Type B pancreatic cell (in vitro differentiated cells): Measurements from ENCODE around the gene ERVK3-1. TPM values are rescaled to one million over a fixed set of nuclear protein-coding genes. Genes with fewer than 3 reads are reported as not detected.

Source experiments
- DNase-seq: peaks from one replicate; pipeline ENCODE4 v3.0.0; 2021; ENCODE audit warnings: mixed read lengths; ENCODE audit not compliant: unreplicated experiment; ENCODE audit errors: extremely low spot score
- H3K27ac Mint-ChIP-seq: 2 replicates; pipeline ENCODE4 v1.8.0; 2021; ENCODE audit warnings: mild to moderate bottlenecking, mixed read lengths
- H3K27me3 Mint-ChIP-seq: 2 replicates; pipeline ENCODE4 v1.8.0; 2021; ENCODE audit warnings: mixed read lengths
- H3K36me3 Mint-ChIP-seq: 2 replicates; pipeline ENCODE4 v1.8.0; 2021; ENCODE audit warnings: mixed read lengths
- H3K4me1 Mint-ChIP-seq: one replicate; pipeline ENCODE4 v1.8.0; 2021; ENCODE audit warnings: mixed read lengths; ENCODE audit not compliant: unreplicated experiment
- H3K4me3 Mint-ChIP-seq: 2 replicates; pipeline ENCODE4 v1.8.0; 2021; ENCODE audit warnings: mild to moderate bottlenecking, mixed read lengths
- H3K9me3 Mint-ChIP-seq: 2 replicates; pipeline ENCODE4 v1.8.0; 2021; ENCODE audit warnings: mixed read lengths
- microRNA-seq: library from miRNA; unstranded; fragments of <30 nt; microRNA quantifications from one replicate; pipeline ENCODE4, GENCODE V29; 2020
- total RNA-seq: library from RNA; stranded (reverse); gene quantifications from 2 replicates; pipeline ENCODE4 v1.2.1, GENCODE V29; 2021; ENCODE audit warnings: low replicate concordance
- TF ChIP-seq, protein P1 (sequence below): fragments of 200-600 bp; sonication (generic); conservative IDR thresholded peaks from 2 replicates; pipeline ENCODE4 v1.5.0; 2021; ENCODE audit warnings: antibody characterized with exemption, mild to moderate bottlenecking

The ERVK3-1 gene
- total RNA-seq, 1 donor from 2014 or later = 36.8 TPM

DNA sequence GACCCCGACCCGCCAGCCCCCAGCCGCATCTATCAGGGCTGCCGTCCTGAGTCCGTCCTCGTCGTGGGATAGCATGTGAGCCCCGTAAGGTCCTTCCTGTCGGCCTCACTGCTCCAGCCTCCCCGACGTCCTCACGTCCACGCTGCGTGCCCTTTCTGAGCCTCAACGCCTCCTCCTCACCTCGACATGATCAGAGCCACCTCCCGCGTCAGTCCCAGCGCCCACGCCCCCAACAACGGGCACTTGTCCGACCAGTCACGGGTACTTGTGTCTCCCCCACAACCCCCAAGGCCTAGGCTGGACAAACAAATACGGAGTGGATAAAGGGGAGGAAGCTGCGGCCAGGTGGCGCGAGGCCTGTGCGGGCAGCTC lies 56.7 kb downstream of the ERVK3-1 start:
- no peak for DNase-seq
- Mint-ChIP-seq H3K4me1 (peaks cover 7% of the 10 kb centered on the region), H3K9me3 (no peaks in the 10 kb centered on the region), H3K27me3 (no peaks in the 10 kb centered on the region), H3K4me3 (peak overlapping the region; percentile 97), H3K36me3 (no peaks in the 10 kb centered on the region), H3K27ac (peak overlapping the region; percentile 98)
- TF ChIP-seq, protein P1, sequence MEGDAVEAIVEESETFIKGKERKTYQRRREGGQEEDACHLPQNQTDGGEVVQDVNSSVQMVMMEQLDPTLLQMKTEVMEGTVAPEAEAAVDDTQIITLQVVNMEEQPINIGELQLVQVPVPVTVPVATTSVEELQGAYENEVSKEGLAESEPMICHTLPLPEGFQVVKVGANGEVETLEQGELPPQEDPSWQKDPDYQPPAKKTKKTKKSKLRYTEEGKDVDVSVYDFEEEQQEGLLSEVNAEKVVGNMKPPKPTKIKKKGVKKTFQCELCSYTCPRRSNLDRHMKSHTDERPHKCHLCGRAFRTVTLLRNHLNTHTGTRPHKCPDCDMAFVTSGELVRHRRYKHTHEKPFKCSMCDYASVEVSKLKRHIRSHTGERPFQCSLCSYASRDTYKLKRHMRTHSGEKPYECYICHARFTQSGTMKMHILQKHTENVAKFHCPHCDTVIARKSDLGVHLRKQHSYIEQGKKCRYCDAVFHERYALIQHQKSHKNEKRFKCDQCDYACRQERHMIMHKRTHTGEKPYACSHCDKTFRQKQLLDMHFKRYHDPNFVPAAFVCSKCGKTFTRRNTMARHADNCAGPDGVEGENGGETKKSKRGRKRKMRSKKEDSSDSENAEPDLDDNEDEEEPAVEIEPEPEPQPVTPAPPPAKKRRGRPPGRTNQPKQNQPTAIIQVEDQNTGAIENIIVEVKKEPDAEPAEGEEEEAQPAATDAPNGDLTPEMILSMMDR = no peak

DNA sequence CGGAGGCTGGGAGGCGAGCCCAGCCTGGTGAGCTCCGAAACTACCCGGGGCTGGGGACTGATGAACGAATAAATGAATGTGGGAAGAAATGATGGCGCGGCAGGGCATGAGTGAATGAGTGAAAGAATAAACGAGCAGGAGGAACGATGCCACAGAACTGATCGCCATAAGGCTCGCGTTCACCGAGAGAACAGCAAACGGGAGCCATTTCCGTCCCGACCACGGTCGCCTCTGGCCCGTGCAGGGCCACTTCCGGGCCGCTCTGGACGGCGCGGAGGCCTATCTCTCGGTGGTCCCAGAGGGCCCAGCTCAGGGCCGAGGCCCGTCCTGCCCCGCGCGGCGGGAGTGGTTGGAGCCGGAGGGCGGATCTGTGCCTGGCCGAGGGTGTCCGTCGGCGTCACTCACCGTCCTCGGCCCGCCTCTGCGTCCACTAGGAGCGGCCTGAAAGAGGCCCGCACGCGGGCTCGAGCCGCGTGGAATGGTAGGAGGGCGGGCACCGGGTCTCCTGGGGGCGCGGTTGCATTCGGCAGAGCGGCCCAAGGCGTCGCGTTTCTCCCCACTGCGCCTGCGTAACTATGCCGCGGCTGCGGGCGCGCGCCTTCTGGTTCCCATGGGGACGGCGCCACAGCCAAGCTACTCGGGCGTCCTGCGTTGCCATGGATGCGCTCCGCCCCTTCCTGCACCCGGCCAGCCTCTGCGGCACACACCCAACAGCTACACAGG lies 57.3 kb downstream of the ERVK3-1 start, which contains the start of gene ZNF497:
Gene ZNF497 (minus strand): TSS at position 480 of the 723 bp plus-strand sequence. CDS start 5,116 bp downstream, outside the sequence.
- H3K4me3 Mint-ChIP-seq = peak within 1 kb of the TSS; percentile 97
- no peaks in the 10 kb centered on the region for H3K9me3 Mint-ChIP-seq
- TF ChIP-seq, protein P1 = peak; percentile 15
- H3K27ac Mint-ChIP-seq = peak within 1 kb of the TSS; percentile 98
- peaks cover 7% of the 10 kb centered on the region for H3K4me1 Mint-ChIP-seq
- DNase-seq = peak; percentile 97
- no peaks in the 10 kb centered on the region for H3K27me3 Mint-ChIP-seq
- H3K36me3 Mint-ChIP-seq = no peaks in the 10 kb centered on the region

DNA sequence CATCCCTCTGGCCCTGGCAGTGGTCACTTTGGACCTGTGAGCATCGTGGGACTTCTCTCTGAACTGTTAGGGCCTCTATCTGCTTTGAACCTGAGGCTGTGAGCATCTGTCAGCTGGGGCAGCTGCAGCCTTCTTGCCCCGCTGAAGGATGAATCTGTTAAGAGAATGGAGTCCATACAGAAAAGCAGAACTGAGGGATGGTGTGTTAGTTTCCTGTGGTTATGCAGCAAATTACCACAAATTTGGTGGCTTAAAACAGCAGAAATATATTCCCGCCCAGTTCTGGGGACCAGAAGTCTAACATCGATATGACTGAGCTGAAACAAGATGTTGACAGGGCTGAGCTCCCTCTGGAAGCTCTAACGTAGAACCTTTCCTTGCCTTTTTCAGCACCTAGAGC lies 59.0 kb downstream of the ERVK3-1 start:
- H3K4me1 Mint-ChIP-seq = peaks cover 7% of the 10 kb centered on the region
- no peaks in the 10 kb centered on the region for H3K27me3 Mint-ChIP-seq
- TF ChIP-seq, protein P1 = no peak
- no peak overlapping the region for H3K27ac Mint-ChIP-seq
- no peaks in the 10 kb centered on the region for H3K9me3 Mint-ChIP-seq
- no peak for DNase-seq
- H3K36me3 Mint-ChIP-seq = no peaks in the 10 kb centered on the region
- H3K4me3 Mint-ChIP-seq = peak overlapping the region; percentile 47

Small RNA genes within 50 kb of the gene (microRNA-seq; reads per million reads assigned to microRNA genes)
- not detected for gene MIR6806

Other genes starting within 250 kb of the ERVK3-1 start
- gene ZNF135, start 246.1 kb upstream of the ERVK3-1 start, total RNA-seq = 12.0 and 13.1 TPM in 2 replicates
- gene ZSCAN18, start 207.1 kb upstream of the ERVK3-1 start, total RNA-seq = 59.0 and 82.4 TPM in 2 replicates
- gene ZNF329, start 154.6 kb upstream of the ERVK3-1 start, total RNA-seq = 12.5 and 14.5 TPM in 2 replicates
- gene ZNF274, start 122.3 kb upstream of the ERVK3-1 start, total RNA-seq = 27.2 and 34.1 TPM in 2 replicates
- gene ZNF544, start 76.5 kb upstream of the ERVK3-1 start, total RNA-seq = 52.0 and 52.5 TPM in 2 replicates
- 10.8 and 16.4 TPM in 2 replicates for gene ZNF8, start 26.4 kb upstream of the ERVK3-1 start, total RNA-seq
- 4.2 and 5.4 TPM in 2 replicates for gene ZSCAN22, start 21.6 kb downstream of the ERVK3-1 start, total RNA-seq
- gene A1BG, start 48.1 kb downstream of the ERVK3-1 start, total RNA-seq = 5.1 and 11.7 TPM in 2 replicates
- gene ZNF497, start 57.4 kb downstream of the ERVK3-1 start, total RNA-seq = 4.1 and 8.1 TPM in 2 replicates
- 2.8 and 3.8 TPM in 2 replicates for gene ZNF837, start 75.7 kb downstream of the ERVK3-1 start, total RNA-seq
- 1,320 and 1,324 TPM in 2 replicates for gene RPS5, start 81.9 kb downstream of the ERVK3-1 start, total RNA-seq
- gene RNF225, start 90.3 kb downstream of the ERVK3-1 start, total RNA-seq = 1.0 and 4.0 TPM in 2 replicates
- 10.1 and 18.2 TPM in 2 replicates for gene ZNF584, start 103.3 kb downstream of the ERVK3-1 start, total RNA-seq
- 2.5 and 6.0 TPM in 2 replicates for gene ZNF132, start 134.8 kb downstream of the ERVK3-1 start, total RNA-seq
- gene ZNF324B, start 146.2 kb downstream of the ERVK3-1 start, total RNA-seq = 9.3 and 12.7 TPM in 2 replicates
- 11.5 and 15.0 TPM in 2 replicates for gene ZNF324, start 161.7 kb downstream of the ERVK3-1 start, total RNA-seq
- 13.0 and 17.4 TPM in 2 replicates for gene ZNF446, start 171.0 kb downstream of the ERVK3-1 start, total RNA-seq
- gene SLC27A5, start 206.6 kb downstream of the ERVK3-1 start, total RNA-seq = 5.7 and 9.3 TPM in 2 replicates
- 18.6 and 20.2 TPM in 2 replicates for gene ZBTB45, start 214.4 kb downstream of the ERVK3-1 start, total RNA-seq
- gene TRIM28, start 238.7 kb downstream of the ERVK3-1 start, total RNA-seq = 401 and 679 TPM in 2 replicates
- gene CHMP2A, start 249.7 kb downstream of the ERVK3-1 start, total RNA-seq = 86.5 and 97.7 TPM in 2 replicates